GM21717 (cell line): ENCODE data around the gene CREBL2.
"Not testable (repeated sequence)": the region's sequence is repeated elsewhere in the genome, so short reads cannot be mapped to it uniquely, and the experiment has no call there.

Experiments used
- ATAC-seq: cut with Tn5 transposase; IDR thresholded peaks from one replicate; pipeline ENCODE4 v1.9.1; 2021; ENCODE audit warnings: mild to moderate bottlenecking, moderate library complexity; ENCODE audit not compliant: unreplicated experiment

The CREBL2 gene, protein sequence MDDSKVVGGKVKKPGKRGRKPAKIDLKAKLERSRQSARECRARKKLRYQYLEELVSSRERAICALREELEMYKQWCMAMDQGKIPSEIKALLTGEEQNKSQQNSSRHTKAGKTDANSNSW

DNA sequence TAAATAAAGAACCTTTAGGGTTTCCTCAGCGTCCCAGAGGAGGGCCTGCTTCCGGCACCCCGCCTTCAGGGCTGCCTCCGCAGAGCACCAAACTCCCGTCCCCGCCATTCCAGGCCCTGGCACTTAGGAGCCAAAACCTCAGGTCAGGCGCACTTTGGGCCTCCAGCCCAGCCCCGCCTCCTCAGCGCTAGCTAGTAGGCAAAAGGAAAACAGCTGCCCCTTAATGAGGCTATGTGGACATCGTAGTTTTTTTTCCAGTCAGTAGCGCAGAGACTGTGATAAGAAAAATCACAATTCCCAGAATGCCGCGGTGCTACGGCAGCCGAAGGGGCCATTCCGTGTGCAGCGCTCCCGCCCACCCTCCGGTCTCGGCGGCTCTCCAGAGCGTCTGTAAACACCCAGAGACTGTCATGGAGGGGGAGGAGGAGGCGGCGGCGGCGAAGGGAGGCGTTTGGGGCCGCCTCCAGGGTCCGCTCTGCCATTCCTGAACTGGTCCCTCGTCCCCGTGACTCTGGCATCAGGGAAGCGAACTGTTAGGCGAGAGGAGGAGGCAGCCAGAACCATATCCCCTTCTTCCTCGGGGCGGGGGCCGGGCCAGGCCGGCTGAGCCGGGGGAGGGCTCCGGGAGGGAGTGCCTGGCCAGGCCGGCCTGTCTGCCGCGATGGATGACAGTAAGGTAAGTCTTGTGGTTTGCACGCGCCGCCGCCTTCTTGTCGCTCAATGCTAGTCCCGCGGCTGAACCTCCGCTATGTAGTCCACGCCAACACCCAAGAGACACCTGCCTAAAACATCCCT, at the start of gene CREBL2:
Gene CREBL2, plus strand, starts transcription at position 365 of the 795 bp plus-strand sequence. Its CDS starts 297 bp downstream, at position 662.
- ATAC-seq, result peak; percentile 76

DNA sequence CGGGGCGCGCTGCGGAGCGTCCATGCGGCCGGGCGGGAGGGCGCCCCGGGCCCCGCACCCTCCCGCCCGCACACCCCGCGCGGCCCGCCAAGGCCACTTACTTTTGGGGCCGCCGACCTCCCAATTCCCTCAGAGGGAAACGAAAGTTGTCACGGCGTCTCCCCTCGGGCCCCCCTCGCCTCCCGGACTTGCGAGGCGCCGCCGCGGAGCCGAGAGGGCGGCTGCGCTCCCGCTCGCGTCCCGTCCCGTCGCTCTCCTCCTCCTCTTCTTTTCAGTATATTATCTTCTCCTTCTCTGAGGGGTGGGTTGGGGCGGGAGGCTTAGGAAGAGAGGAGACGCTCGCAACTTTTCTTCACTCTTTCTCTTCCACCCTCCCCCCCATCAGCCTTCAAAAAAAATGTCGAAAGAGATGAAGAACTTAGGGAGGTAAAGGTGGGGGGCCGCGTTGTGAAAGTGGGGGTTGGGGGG, 49.6 kb upstream of the CREBL2 start:
- ATAC-seq, result no peak

DNA sequence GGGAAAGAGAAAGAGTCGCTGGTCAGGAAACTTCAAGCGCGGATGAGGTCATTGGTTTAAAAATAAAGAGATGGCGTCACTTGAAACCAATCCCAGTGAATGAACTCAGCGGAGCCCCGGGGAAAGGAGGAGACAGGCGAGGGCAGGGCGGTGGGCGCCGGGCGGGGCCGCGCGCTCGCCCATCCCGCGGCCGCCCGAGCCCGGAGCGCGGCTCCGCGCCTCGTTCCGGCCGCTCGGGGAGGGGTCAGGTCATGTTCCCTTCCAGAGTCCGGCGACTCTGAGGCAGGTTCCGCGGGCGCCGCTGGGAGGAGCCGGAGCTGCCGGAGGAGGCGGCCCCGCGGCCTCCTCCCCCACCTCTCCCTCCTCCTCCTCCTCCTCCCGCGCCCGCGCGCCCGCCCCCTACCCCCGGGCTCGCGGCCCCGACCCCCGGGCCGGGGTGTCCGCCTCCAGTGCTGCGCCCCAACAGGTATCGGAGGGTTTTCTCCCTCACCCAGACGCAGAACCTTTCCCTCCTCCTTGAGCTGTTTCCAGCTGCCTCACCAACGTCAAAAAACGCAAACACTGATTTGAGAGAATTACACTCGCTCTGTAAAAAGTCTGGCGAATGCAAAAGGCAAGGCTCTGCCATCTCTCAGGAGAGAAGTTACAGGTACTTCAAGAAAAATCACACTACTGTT, 49.0 kb upstream of the CREBL2 start, which contains the start of gene DUSP16:
Gene DUSP16, minus strand, starts transcription at position 279 of the 677 bp plus-strand sequence. CDS start 41,765 bp downstream, outside the sequence.
- ATAC-seq, result peak; percentile 72

DNA sequence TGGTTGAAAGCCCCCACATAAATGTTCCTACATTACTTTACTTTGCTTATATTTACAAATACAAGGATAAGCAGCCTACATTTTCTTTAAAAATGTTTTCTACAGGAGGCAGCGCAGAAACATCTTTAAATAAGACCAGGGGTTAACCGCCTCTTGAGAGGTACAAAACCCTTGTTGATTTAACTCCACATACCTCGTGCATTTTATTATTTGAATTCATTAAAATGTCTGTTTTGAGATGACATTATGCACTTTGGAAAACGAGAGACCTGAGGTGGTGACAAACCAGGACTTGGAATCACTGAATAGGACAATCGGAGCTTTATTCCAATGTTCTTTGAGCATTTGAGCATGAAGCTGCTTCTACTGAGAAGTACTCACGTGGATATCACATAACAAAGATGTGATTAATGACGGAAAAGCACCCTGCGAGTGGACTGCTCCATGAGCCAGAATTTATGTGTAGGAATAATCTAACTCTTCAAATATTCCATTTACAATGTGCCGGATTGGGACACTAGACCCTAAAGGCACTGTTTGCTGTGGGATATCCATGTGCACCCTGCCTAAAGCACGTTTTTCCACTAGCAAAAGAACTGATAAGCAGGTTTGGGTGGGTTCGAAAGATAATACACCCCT, 48.3 kb upstream of the CREBL2 start:
- no peak for ATAC-seq

DNA sequence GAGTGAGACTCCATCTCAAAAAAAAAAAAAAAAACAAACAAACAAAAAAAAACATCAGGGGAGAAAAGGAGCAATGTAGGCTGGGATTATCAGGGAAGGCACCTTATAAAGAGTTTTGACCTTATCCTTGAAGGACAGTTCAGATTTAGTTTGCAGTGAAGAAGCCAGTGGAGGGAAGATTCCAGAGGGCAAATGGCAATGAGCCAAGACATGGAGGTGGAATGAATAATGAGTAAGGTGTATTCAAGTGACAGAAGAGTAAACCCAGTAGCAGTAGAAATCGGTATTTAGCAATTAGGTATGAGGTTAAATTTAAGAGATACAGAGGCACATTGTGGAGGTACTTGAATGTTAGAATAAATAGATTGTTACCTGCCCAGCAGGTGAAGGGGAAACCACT, 46.8 kb upstream of the CREBL2 start:
- ATAC-seq, result no peak

DNA sequence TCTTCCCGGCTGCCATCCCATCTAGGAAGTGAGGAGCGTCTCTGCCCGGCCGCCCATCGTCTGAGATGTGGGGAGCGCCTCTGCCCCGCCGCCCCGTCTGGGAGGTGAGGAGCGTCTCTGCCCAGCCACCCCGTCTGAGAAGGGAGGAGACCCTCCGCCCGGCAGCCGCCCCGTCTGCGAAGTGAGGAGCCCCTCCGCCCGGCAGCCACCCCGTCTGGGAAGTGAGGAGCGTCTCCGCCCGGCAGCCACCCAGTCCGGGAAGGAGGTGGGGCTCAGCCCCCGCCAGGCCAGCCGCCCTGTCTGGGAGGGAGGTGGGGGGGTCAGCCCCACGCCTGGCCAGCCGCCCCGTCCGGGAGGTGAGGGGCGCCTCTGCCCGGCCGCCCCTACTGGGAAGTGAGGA, 45.7 kb upstream of the CREBL2 start:
- ATAC-seq, result not testable (repeated sequence)

DNA sequence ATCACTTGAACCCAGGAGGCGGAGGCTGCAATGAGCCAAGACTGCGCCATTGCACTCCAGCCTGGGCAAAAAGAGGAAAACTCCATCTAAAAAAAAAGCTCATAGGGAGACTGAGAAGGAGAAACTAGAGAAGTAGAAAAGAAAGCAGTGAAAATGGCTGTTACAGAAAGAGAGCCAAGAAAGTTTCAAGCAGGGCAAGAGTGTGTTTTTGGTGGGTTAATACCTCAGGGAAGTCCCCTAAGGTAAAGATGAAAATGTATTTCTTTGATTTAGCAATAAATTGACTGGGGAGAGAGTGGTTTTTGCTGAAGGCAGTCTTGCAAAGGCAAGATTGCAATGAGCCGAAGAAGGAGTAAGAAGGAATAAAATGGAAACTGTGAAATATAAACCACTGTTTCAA, 39.0 kb upstream of the CREBL2 start:
- no peak for ATAC-seq

DNA sequence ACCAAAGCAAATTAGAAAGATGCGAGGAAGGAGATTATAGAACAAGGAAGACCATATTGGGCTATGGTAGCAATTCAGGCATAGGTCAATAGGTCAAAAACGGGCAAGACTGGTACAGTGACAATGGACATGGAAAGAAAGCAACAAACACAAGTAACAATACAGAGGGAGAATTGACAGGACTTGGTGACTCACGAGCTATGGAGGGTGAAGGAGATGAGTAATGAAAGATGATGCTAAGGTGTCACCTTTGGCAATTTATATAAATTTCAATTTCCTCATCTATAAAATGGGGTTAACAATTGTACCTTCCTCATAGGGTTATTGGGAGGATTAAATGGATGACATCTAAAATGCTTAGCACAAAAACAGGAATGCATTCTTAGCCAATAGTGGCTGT, 33.9 kb upstream of the CREBL2 start:
- ATAC-seq, result no peak

DNA sequence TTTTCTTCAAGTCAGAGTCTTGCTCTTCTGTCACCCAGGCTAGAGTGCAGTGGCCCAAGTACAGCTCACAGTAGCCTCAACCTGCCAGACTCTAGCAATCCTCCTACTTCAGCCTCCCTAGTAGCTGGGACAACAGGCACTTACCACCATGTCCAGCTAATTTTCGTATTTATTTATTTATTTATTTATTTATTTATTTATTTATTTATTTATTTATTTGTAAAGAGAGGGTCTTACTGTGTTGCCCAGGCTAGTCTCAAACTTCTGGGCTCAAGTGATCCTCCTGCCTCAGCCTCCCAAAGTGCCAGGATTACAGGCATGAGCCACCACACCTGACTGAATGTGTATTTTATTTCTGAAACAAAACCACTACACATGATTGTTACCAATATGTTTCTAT, 31.0 kb upstream of the CREBL2 start:
- ATAC-seq, result not testable (repeated sequence)

DNA sequence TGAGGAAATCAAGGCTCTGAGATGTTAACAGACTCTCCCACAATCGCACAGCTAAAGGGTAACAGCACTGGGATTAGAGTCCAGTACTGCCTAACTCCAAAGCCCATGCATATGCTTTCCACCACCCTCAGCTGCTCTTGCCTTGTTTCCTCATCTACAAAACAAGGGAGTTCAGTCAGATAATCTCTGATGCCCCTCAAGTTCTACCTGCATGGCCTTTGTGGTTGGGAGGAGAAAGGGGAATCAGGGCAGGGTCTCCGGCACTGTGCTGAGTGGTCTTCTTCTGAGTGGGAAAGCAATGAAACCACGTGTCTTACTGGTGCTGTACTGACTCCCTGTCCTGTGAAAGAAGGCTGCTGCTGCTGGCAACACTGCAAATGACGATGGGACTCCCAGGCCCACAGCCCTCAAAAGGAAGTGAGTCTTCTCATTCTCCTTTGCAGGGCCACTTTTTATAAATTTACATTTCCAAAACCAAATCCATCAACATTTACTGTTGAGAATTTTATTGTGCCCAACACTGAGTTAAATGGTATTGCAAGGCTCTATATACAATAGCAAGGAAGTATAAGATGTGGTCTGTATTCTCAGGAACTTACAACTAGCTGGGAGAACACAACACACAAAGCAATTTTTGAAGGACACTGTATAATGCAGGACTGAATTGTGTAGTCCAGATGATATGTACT, 29.3 kb upstream of the CREBL2 start:
- ATAC-seq, result peak; percentile 43

DNA sequence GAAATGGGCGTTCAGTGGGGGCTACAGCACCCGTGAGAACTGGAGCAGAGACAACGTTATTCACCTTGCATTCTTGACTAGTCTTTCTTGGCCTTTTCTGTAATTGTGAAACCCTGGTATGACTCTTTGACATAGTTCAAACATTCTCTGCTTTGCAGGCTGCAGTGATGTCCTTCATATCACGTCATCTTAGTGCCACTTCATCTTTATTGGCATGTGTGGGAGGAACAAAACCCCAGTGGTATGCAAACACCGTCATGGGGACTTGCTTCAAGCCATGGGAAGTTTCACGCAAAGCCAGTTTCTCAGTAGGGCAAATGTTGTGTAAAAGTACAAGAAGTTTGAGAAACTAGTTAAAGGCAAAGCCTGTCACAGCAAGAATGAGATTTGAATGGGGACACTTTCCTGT, 28.8 kb upstream of the CREBL2 start:
- peak; percentile 91 for ATAC-seq

DNA sequence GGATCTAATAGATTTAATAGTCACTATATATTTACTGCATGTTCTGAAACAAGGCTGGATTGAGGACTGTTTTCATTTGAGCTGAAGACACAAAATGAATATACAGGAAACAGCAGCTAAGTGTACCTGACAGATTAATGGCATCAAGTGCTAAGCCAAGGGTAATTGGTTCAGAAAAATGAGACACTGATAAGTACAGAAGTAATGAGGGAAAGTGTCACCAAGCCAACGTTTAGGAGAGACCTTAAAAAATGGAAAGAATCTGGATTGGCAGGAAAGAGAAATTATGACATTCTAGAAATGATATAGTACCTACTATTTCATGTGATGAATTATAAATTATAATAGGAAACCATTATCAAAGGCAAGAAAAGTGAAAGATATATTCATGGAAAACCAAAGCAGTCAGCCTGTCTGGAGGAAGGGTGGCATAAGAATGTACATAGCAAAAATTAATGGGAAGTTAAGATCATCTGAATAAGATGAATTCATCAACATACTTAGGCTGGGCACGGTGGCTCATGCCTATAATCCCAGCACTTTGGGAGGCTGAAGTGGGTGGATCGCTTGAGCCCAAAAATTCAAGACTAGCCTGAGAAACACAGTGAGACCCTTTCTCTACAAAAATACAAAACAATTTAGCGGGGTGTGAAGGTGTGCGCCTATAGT, 28.0 kb upstream of the CREBL2 start:
- ATAC-seq, result no peak

DNA sequence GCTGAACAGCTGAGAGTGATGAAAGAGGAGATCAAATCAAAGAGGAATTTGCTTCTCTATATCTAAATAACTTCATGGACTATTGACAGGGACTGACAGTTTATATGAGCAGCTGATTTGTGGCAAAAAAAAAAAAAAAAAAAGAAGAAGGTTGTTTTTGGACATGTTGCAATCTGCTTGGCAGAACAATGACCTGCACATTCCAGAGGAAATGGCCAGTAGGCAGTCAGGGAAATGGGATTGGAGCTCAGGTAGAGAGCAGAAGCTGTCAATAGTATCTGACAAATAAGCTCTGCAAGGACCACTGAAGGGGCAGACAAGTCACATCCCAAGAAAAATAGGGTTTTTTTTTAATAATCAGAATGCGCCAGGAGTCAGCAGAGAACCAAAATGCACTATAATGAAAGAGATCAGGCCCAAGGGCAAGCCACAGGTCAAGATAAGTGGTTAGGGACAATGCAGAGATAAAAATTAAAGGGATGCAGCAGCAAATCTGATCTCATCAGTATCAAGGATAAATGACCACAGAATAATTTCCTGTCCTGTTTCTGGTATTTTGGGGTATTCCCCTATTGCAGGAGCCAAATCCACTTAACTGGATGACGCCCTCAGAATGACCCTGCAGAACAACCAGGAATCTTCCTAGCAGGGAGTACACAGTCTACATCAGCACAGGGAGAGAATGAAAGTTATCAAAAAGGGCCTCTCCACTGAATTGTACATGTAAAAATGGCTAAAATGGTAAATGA, 26.4 kb upstream of the CREBL2 start:
- no peak for ATAC-seq

DNA sequence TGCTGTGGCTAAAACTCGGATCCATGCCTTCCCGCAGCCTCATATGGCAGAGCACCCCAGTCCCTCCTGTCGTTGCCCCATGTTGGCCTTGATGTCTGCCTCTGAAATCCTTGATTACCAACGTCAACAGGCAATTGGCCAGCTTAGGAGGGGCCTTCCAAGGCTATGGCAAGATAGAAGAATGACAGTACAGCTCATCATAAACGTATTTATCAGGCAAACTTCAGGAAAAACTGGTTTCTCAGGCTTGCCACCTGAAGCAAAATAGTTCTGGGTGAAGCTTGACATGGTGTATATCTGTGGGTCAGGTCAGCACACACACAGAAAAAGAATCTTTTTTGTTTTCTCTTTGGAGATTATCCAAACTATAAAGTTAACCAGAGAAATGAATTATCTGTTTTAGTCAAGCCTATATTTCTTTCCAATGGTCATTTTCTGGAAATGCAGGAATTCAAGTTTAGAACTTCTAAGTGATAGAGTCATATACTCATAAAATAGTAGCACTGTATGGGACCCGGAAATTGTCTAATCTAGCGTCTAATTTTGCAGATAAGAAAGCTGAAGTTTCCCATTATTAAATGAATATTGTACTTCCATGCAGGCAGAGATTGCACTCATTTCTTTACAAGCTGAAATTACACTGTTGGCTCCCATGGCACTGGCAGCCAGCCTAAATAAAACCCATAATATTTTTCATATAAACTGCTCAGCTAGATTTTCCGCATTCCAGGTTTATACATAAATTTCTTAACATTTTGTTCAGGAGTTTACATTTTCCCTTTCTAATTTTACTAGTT, 24.6 kb upstream of the CREBL2 start:
- no peak for ATAC-seq

DNA sequence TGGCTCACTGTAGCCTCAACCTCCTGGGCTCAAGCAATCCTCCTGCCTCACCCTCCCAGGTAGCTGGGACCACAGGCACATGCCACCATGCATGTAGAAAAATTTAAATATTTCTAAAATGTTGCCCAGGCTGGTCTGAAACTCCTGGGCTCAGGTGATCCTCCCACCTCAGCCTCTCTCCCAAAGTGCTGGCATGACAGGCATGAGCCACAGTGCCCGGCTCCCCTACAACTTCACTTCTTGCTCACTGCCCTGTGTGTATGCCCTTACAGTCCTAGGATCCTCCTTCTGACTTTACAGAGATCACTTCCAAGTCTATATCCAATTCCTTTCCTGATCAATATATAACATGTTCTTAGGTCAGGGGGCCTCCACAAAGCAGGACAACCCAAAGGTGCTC, 23.8 kb upstream of the CREBL2 start:
- ATAC-seq, result no peak

DNA sequence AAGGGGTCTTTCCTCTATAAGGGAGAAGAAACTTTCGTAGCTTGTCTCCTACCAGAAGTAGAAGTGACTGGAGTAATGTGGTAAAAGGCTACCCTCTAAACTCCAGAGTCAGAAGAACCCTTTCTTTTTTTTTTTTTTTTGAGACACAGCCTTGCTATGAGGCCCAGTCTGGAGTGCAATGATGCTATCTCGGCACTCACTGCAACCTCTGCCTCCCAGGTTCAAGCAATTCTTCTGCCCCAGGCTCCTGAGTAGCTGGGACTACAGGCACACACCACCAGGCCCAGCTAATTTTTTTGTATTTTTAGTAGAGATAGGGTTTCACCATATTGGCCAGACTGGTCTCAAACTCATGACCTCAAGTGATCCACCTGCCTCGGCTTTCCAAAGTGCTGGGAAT, 23.2 kb upstream of the CREBL2 start:
- ATAC-seq, result not testable (repeated sequence)

DNA sequence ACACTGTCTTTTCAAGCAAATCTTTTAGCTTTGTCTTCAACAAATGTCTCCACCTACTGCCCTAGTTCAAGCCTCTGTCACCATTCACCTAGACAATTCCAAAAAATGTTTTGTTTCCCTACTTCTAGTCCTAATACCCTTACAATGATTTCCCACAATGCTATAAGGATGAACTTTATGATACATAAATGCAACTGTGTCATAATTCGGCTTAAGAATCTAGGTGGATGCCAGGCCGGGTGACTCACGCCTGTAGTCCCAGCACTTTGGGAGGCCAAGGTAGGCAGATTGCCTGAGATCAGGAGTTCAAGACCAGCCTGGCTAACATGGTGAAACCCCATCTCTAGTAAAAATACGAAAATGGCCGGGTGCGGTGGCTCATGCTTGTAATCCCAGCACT, 20.7 kb upstream of the CREBL2 start:
- no peak for ATAC-seq

DNA sequence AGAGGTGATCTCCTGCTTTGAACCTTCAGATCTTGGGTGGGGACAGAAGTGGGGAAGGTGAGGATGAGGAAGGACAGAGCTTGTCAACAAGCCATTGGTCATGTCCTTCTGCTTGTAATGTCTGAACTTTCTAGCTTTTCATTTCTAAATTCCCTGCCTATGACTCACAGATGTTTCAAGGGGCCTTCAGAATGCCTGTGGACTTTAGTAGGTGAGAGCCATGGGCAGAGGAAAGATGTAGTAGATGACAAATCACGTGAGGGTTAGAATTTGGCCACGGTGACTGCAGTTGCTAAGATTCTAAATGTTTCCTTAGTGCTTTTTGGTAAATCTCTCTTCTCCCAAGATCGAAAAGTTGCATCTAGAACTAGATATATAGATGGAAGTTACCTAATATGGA, 18.7 kb upstream of the CREBL2 start:
- ATAC-seq, result no peak

DNA sequence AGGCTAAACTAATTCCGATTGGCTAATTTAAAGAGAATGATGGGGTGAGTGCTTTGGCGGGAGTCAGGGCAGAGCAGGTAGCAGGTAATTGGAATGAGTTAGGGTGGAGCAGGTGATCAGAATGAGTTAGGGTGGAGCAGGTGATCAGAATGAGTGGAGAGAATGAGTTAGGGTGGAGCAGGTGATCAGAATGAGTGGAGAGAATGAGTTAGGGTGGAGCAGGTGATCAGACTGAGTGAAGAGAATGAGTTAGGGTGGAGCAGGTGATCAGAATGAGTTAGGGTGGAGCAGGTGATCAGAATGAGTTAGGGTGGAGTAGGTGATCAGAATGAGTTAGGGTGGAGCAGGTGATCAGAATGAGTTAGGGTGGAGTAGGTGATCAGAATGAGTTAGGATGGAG, 15.7 kb upstream of the CREBL2 start:
- ATAC-seq, result not testable (repeated sequence)
